Loucy (cell line): ENCODE measurements around the gene CEP72.

Experiments used
- H2AFZ ChIP-seq: fragments of 200-600 bp; sonication (generic); 2 replicates; pipeline ENCODE4 v1.6.0; 2016; ENCODE audit warnings: antibody characterized with exemption, mild to moderate bottlenecking, low read length, moderate library complexity
- H3F3A ChIP-seq: fragments of 200-600 bp; 2 replicates; pipeline ENCODE4 v1.6.0; 2016; ENCODE audit warnings: antibody characterized with exemption, low read depth, mild to moderate bottlenecking
- H3K27me3 ChIP-seq: fragments of 200-600 bp; sonication (generic); 2 replicates; pipeline ENCODE4 v1.6.1; 2014; ENCODE audit warnings: low read length, mild to moderate bottlenecking; ENCODE audit not compliant: insufficient read depth, poor library complexity, severe bottlenecking
- H3K36me3 ChIP-seq: fragments of 200-600 bp; sonication (generic); 2 replicates; pipeline ENCODE4 v1.6.1; 2016; ENCODE audit warnings: low read length; ENCODE audit not compliant: insufficient read depth
- H3K4me1 ChIP-seq: fragments of 200-600 bp; sonication (generic); 2 replicates; pipeline ENCODE4 v1.5.1; 2014; ENCODE audit warnings: low read length, mild to moderate bottlenecking; ENCODE audit not compliant: insufficient read depth, poor library complexity, severe bottlenecking
- H3K4me2 ChIP-seq: fragments of 200-600 bp; sonication (generic); 2 replicates; pipeline ENCODE4 v1.6.0; 2014; ENCODE audit warnings: antibody characterized with exemption, low read length, low read depth, mild to moderate bottlenecking; ENCODE audit not compliant: poor library complexity, severe bottlenecking
- H3K4me3 ChIP-seq: fragments of 200-600 bp; sonication (generic); 2 replicates; pipeline ENCODE4 v1.5.1; 2014; ENCODE audit warnings: low read length, mild to moderate bottlenecking, mixed read lengths; ENCODE audit not compliant: poor library complexity, severe bottlenecking
- H3K79me2 ChIP-seq: fragments of 200-600 bp; sonication (generic); 2 replicates; pipeline ENCODE4 v1.6.1; 2014; ENCODE audit warnings: low read length; ENCODE audit not compliant: insufficient read depth
- H3K9ac ChIP-seq: fragments of 200-600 bp; sonication (generic); 2 replicates; pipeline ENCODE4 v1.6.0; 2014; ENCODE audit warnings: mild to moderate bottlenecking, low read depth, low read length, moderate library complexity; ENCODE audit not compliant: poor library complexity, severe bottlenecking
- H3K9me2 ChIP-seq: fragments of 200-600 bp; sonication (generic); replicated peaks from 2 replicates; pipeline ENCODE4 v1.6.1; 2016; ENCODE audit warnings: low read depth, low read length, mixed read lengths
- H3K9me3 ChIP-seq: fragments of 200-600 bp; sonication (generic); 2 replicates; pipeline ENCODE4 v1.6.1; 2014; ENCODE audit warnings: mild to moderate bottlenecking, antibody characterized with exemption, low read length, low read depth; ENCODE audit not compliant: insufficient read depth
- H4K20me1 ChIP-seq: fragments of 200-600 bp; sonication (generic); 2 replicates; pipeline ENCODE4 v1.6.0; 2014; ENCODE audit warnings: antibody characterized with exemption, low read length, mild to moderate bottlenecking; ENCODE audit not compliant: insufficient read depth, poor library complexity, severe bottlenecking
- EZH2phosphoT487 ChIP-seq: fragments of 200-600 bp; IDR thresholded peaks from 2 replicates; pipeline ENCODE4 v1.6.1; 2018; ENCODE audit warnings: antibody characterized with exemption, mild to moderate bottlenecking, moderate library complexity, borderline replicate concordance
- TF ChIP-seq, protein P1 (sequence below): fragments of 200-600 bp; sonication (generic); conservative IDR thresholded peaks from 2 replicates; pipeline ENCODE4 v1.5.1; 2014; ENCODE audit warnings: mild to moderate bottlenecking, antibody characterized with exemption, low read length

CEP72 gene

DNA sequence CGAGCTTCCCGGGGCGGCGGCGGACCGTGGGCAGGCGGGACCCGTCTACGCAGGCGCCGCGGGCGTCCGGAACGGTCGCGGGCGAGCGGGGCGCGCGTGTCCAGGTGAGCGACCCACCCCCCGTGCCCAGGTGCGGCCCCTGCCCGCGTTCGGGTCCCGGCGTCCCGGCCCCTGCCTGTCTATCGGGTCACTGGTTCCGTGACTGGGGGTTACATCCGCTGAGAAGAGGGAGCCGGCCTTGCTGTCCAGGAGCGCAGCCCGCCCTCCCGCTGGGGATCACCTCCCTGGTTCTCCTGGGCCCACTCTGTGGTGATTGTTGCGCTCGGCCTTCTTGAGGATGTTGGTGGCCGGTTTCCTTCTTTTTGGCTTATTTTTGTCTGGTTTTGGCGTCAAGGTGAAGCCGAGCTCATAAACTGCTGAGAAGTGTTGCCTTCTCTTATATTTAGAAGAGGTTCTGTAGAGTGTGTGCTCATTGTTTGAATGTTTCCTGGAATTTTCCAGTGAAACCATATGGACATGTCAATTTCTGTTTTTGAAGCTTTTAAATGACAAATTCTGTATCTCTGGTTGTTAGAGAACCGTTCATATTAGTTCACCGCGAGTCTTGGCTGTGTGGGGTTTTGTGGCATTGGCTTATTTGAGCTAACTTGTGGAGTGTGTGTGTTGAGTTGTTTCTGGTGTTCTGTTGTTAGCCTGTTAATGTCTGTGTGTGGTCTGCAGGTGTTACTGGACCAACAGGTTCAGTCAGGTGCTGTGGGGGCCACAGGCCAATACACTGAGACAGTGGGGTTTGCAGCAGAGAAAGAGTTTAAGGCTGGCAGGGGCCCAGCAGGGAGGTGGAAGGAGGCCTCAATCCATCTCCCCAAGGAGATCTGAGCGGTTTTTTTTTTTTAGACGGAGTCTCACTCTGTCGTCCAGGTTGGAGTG lies 621 bp downstream of the CEP72 start:
- Histone ChIP-seq H4K20me1 (peaks cover 20% of the 10 kb centered on the region), H3K36me3 (peaks cover 1% of the 10 kb centered on the region; the same call in 1 of the 2 replicates), H3K79me2 (peaks cover 55% of the 10 kb centered on the region), H3K4me2 (peak overlapping the region; percentile 73), H3K27me3 (no peaks in the 10 kb centered on the region), H3K9me3 (peaks cover 7% of the 10 kb centered on the region; the same call in 1 of the 2 replicates), H2AFZ (peak overlapping the region; percentile 61; the same call in 1 of the 2 replicates), H3K4me1 (peaks cover 23% of the 10 kb centered on the region), H3K9ac (peak overlapping the region; percentile 70), H3F3A (no peaks in the 10 kb centered on the region; the same call in 1 of the 2 replicates), H3K4me3 (peak overlapping the region; percentile 79), H3K9me2 (no peaks in the 10 kb centered on the region)
- TF ChIP-seq, protein P1, sequence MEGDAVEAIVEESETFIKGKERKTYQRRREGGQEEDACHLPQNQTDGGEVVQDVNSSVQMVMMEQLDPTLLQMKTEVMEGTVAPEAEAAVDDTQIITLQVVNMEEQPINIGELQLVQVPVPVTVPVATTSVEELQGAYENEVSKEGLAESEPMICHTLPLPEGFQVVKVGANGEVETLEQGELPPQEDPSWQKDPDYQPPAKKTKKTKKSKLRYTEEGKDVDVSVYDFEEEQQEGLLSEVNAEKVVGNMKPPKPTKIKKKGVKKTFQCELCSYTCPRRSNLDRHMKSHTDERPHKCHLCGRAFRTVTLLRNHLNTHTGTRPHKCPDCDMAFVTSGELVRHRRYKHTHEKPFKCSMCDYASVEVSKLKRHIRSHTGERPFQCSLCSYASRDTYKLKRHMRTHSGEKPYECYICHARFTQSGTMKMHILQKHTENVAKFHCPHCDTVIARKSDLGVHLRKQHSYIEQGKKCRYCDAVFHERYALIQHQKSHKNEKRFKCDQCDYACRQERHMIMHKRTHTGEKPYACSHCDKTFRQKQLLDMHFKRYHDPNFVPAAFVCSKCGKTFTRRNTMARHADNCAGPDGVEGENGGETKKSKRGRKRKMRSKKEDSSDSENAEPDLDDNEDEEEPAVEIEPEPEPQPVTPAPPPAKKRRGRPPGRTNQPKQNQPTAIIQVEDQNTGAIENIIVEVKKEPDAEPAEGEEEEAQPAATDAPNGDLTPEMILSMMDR: no peak
- TF ChIP-seq EZH2phosphoT487: no peak

DNA sequence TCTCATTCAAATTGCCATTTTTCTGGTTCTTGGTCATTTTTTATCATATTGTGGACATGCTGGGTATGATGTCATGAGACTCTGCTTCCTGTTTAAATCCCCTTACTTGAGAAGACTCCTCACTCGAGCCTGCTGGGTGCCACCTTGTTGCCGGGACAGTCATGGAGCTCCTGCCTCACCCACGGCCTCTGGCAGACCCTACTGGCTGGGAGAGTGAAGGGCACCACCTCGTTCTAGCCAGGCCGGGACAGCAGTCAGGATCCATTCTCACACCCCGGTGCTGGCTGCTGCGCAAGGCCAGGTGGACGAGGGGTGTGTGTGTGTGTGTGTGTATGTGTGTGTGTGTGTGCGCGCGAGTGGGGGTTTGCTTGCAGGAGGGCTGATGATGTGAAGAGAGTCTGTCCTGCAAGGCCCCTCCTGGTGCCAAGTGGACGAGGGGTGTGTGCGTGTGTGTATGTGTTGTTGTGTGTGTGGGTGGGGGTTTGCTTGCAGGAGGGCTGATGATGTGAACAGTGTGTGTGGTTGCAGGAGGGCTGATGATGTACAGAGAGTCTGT lies 4.4 kb downstream of the CEP72 start:
- H3K9me2 ChIP-seq: no peaks in the 10 kb centered on the region
- H2AFZ ChIP-seq: no peak overlapping the region
- no peaks in the 10 kb centered on the region; the same call in 1 of the 2 replicates for H3F3A ChIP-seq
- no peak overlapping the region for H3K9ac ChIP-seq
- peak overlapping the region; percentile 5 for H3K4me3 ChIP-seq
- no peaks in the 10 kb centered on the region for H3K27me3 ChIP-seq
- TF ChIP-seq, protein P1: peak; percentile 50; the same call in 1 of the 2 replicates
- TF ChIP-seq EZH2phosphoT487: no peak
- H4K20me1 ChIP-seq: peaks cover 20% of the 10 kb centered on the region
- H3K4me1 ChIP-seq: peaks cover 19% of the 10 kb centered on the region
- H3K36me3 ChIP-seq: peaks cover 31% of the 10 kb centered on the region
- peak overlapping the region; percentile 48 for H3K4me2 ChIP-seq
- H3K9me3 ChIP-seq: peaks cover 7% of the 10 kb centered on the region; the same call in 1 of the 2 replicates
- H3K79me2 ChIP-seq: peaks cover 59% of the 10 kb centered on the region

DNA sequence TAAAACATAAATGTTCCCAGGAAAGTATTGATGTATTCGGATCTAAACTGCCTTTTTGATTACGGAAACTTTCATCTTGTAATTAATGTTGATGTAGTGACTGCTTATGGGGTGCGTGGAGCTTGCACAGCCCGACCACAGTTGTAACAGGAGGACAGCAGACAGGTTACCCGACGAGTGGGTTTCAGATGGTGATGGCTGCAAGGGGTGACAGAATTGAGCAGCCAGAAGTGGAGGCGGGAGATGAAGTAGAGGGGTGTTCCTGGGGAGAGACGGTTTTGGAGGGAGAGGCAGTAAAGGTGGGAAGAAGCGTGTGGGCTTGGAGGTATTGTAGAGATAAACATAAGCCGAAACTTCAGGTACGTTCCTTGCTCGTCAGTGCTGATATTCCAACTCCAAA lies 5.8 kb downstream of the CEP72 start:
- H3K9me2 ChIP-seq: no peaks in the 10 kb centered on the region
- peaks cover 16% of the 10 kb centered on the region for H3K4me1 ChIP-seq
- no peaks in the 10 kb centered on the region for H3K27me3 ChIP-seq
- no peak overlapping the region for H3K9ac ChIP-seq
- H4K20me1 ChIP-seq: peaks cover 20% of the 10 kb centered on the region
- H3K36me3 ChIP-seq: peaks cover 41% of the 10 kb centered on the region
- no peak overlapping the region for H3K4me3 ChIP-seq
- H3K79me2 ChIP-seq: peaks cover 53% of the 10 kb centered on the region
- H2AFZ ChIP-seq: no peak overlapping the region
- no peaks in the 10 kb centered on the region; the same call in 1 of the 2 replicates for H3F3A ChIP-seq
- peaks cover 7% of the 10 kb centered on the region; the same call in 1 of the 2 replicates for H3K9me3 ChIP-seq
- TF ChIP-seq, protein P1: no peak
- TF ChIP-seq EZH2phosphoT487: no peak
- H3K4me2 ChIP-seq: no peak overlapping the region
